HepG2 (cell line): ENCODE data around the gene ARID5B. TPM values are rescaled to one million over a fixed set of nuclear protein-coding genes. Genes with fewer than 3 reads are reported as not detected.

ENCODE experiments used
- ATAC-seq: fragments of 200-7000 bp; cut with Tn5 transposase; 3 replicates; pipeline ENCODE4 v1.9.1; 2020; ENCODE audit warnings: mild to moderate bottlenecking, moderate library complexity
- BruUV-seq: library from RNA; stranded (reverse); fragments of 400-500 nt; replicated peaks from 2 replicates; lab custom pipeline; 2021; lab: Mats Ljungman, UMichigan
- CTCF ChIA-PET: fragments of 300-600 bp; formaldehyde crosslinking; extraction: SDS; loops from one replicate; lab custom pipeline; 2021; ENCODE audit warnings: low total read pairs, inconsistent platforms, low intra/inter-chr PET ratio; lab: Yijun Ruan, JAX
- POLR2A ChIA-PET: fragments of 350-600 bp; sonication (Branson Sonifier 250); formaldehyde crosslinking; loops from one replicate; lab custom pipeline; 2020; ENCODE audit warnings: antibody characterized with exemption, inconsistent platforms; lab: Yijun Ruan, JAX
- DNase-seq: peaks from one replicate; pipeline ENCODE4 v3.0.0-alpha.2; 2015; ENCODE audit warnings: low spot score
- FAIRE-seq: peaks from 3 replicates; lab custom pipeline; 2011; peaks lifted over from hg19 to GRCh38; lab: Jason Lieb, UNC
- H2AFZ ChIP-seq: one replicate; pipeline ENCODE4 v1.6.1; 2011; ENCODE audit warnings: low read length, inconsistent platforms
- H3K27ac ChIP-seq: fragments of 300-600 bp; 3 replicates; pipeline ENCODE4 v1.8.0; 2011; ENCODE audit warnings: mixed run types, mild to moderate bottlenecking, mixed read lengths, low read length, inconsistent platforms; ENCODE audit not compliant: insufficient read depth; ENCODE audit errors: extremely low read length
- H3K27me3 ChIP-seq, 2 experiments: fragments of 200-600 bp in 1 of 2; 2 replicates in 1 of 2; 3 replicates in 1 of 2; pipeline versions ENCODE4 v1.6.0 to v1.8.0; 2011; ENCODE audit warnings: low read length in 2 of 2, mild to moderate bottlenecking in 2 of 2, moderate library complexity in 2 of 2, inconsistent platforms in 1 of 2; ENCODE audit not compliant: insufficient read depth in 2 of 2, control insufficient read depth in 1 of 2
- H3K36me3 ChIP-seq, 2 experiments: fragments of 200-600 bp in 1 of 2; replicated peaks in 1 of 2; 2 replicates in 1 of 2; 3 replicates in 1 of 2; pipeline versions ENCODE4 v1.5.1 to v1.8.0; 2011; ENCODE audit warnings: low read length in 2 of 2, inconsistent platforms in 1 of 2; ENCODE audit not compliant: insufficient read depth in 2 of 2, control insufficient read depth in 1 of 2
- H3K4me1 ChIP-seq: 2 replicates; pipeline ENCODE4 v1.5.1; 2012; ENCODE audit warnings: low read length, inconsistent platforms; ENCODE audit not compliant: insufficient read depth
- H3K4me2 ChIP-seq: 2 replicates; pipeline ENCODE4 v1.6.0; 2011; ENCODE audit warnings: low read depth, low read length, inconsistent platforms
- H3K4me3 ChIP-seq, 3 experiments: fragments of 200-600 bp in 1 of 3; sonication (generic), shearing (Covaris generic) in 1 of 3; replicated peaks in 1 of 3; 2 replicates each; pipeline ENCODE4 v1.5.1; 2011 to 2016; ENCODE audit warnings: low read length in 3 of 3, inconsistent platforms in 2 of 3, low read depth in 2 of 3, mild to moderate bottlenecking in 2 of 3, control low read depth in 1 of 3, mixed read lengths in 1 of 3; ENCODE audit not compliant: insufficient read depth in 1 of 3
- H3K79me2 ChIP-seq: one replicate; pipeline ENCODE4 v1.6.1; 2011; ENCODE audit warnings: low read length, inconsistent platforms; ENCODE audit not compliant: insufficient read depth
- H3K9ac ChIP-seq: 2 replicates; pipeline ENCODE4 v1.6.0; 2011; ENCODE audit warnings: mild to moderate bottlenecking, low read depth, low read length, inconsistent platforms; ENCODE audit not compliant: insufficient read depth
- H3K9me3 ChIP-seq: 2 replicates; pipeline ENCODE4 v1.5.1; 2012; ENCODE audit warnings: mild to moderate bottlenecking, low read length
- H4K20me1 ChIP-seq: 2 replicates; pipeline ENCODE4 v1.6.0; 2011; ENCODE audit warnings: inconsistent platforms, mild to moderate bottlenecking, low read length, moderate library complexity; ENCODE audit not compliant: insufficient read depth
- CREM ChIP-seq, 2 experiments: sonication (generic) in 1 of 2; formaldehyde crosslinking in 1 of 2; IDR thresholded peaks; 2 replicates each; pipeline versions ENCODE4 v1.4.0 to v1.6.1; 2016 to 2020; ENCODE audit warnings: antibody characterized with exemption in 1 of 2, mild to moderate bottlenecking in 1 of 2, missing genetic modification reagents in 1 of 2
- NKX3-1 ChIP-seq: sonication (generic); formaldehyde crosslinking; IDR thresholded peaks from 2 replicates; pipeline ENCODE4 v1.5.0; 2020; ENCODE audit warnings: missing genetic modification reagents
- PAXIP1 ChIP-seq: sonication (generic); formaldehyde crosslinking; conservative IDR thresholded peaks from 2 replicates; pipeline ENCODE4 v1.4.0; 2020; ENCODE audit warnings: mild to moderate bottlenecking, missing genetic modification reagents, moderate library complexity
- SOX13 ChIP-seq, 3 experiments: fragments of 450-650 bp in 1 of 3; sonication (generic) in 1 of 3; formaldehyde crosslinking in 1 of 3; IDR thresholded peaks in 2 of 3; conservative IDR thresholded peaks in 1 of 3; 2 replicates each; pipeline versions ENCODE4 v1.5.0 to v1.6.1; 2016 to 2020; ENCODE audit warnings: antibody characterized with exemption in 1 of 3, mild to moderate bottlenecking in 1 of 3, missing compliant biosample characterization in 1 of 3, missing genetic modification reagents in 1 of 3, moderate library complexity in 1 of 3
- ZNF367 ChIP-seq: sonication (generic); formaldehyde crosslinking; IDR thresholded peaks from 2 replicates; pipeline ENCODE4 v1.4.0; 2020; ENCODE audit warnings: missing genetic modification reagents, borderline replicate concordance
- ZXDC ChIP-seq: sonication (generic); formaldehyde crosslinking; IDR thresholded peaks from 2 replicates; pipeline ENCODE4 v1.5.0; 2020; ENCODE audit warnings: mild to moderate bottlenecking, missing genetic modification reagents
- WGBS: methylation state at CpG from one replicate; pipeline ENCODE4 v1.1.6; 2017; ENCODE audit warnings: low lambda C conversion rate; 5-methylcytosine and 5-hydroxymethylcytosine counted together
- in situ Hi-C: cut with HindIII; loops from 2 replicates; pipeline ENCODE4 v1.10.0; 2017; ENCODE audit warnings: low pct_unique_long_range_greater_than_20kb; ENCODE audit not compliant: extremely low pct_ligation_motif_present
- intact Hi-C: fragments of 100-400 bp; cut with micrococcal nuclease; formaldehyde crosslinking; loops from one replicate; pipeline ENCODE4 v1.10.0; 2022; ENCODE audit not compliant: unreplicated experiment
- polyA plus RNA-seq, 8 experiments: library from polyadenylated mRNA; depleted of rRNA in 3 of 8; stranded (reverse) in 7 of 8; unstranded in 1 of 8; fragments of >200 nt; fragmentation: Illumina TruSeq in 4 of 8; extraction: Trizol in 4 of 8; gene quantifications; 2 replicates each; pipeline versions ENCODE4 v1.2.1 to v1.2.3, GENCODE V29; 2011 to 2016; ENCODE audit warnings: low read depth in 4 of 8, missing spikeins in 1 of 8, mixed read lengths in 1 of 8; ENCODE audit not compliant: insufficient read depth in 1 of 8
- total RNA-seq, 5 experiments: library from RNA; depleted of rRNA; stranded (reverse); fragments of >200 nt; fragmentation: Illumina TruSeq; extraction: Trizol; gene quantifications; 2 replicates each; pipeline ENCODE4 v1.2.3, GENCODE V29; 2016; ENCODE audit warnings: low read depth in 1 of 5
- TF ChIP-seq, protein P1 (sequence below): sonication (generic); formaldehyde crosslinking; IDR thresholded peaks from 2 replicates; pipeline ENCODE4 v1.8.1; 2022; ENCODE audit warnings: mild to moderate bottlenecking, missing genetic modification reagents
- TF ChIP-seq, protein P2 (sequence below): sonication (generic); formaldehyde crosslinking; IDR thresholded peaks from 2 replicates; pipeline ENCODE4 v1.4.0; 2020; ENCODE audit warnings: missing genetic modification reagents, low read depth, mild to moderate bottlenecking, borderline replicate concordance

Gene ARID5B
- total and polyA plus RNA-seq, 2 of the 13 experiments (the other 11 are each of a cell fraction or from before 2014, with no cell fraction given) = 6.2 to 21.1 TPM

DNA sequence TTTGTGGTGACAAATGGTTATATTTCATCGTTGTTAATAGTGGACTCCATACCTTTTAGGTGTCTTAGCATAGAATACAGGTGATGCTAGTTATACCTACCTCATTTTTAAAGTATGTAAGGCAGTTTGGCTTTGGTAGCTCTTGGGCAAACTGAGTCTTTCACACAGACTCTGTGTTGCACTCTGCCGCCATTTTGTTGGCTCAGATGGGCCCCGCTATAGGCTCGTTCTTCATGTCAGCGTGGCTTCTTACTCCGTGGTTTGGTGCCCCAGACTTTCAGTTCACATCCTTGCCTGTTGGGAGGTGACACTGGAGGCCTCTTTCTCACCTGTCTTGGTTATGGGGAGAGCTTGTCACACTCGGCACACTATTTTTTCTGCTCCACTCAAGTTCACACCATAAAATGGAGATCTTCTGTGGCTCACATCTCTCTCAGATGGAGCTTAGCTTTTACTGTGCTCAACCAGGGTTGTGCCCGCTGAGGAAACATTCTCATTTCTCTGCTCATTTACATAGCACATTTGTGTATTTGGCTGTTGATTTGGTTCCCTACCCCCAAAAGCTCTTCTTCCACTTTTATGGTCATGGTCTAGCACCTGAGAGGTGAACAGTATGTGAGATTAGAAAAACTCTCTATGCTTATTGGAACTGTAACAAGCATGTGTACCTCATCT is 178.5 kb downstream of the ARID5B start:
- H2AFZ ChIP-seq = no peak overlapping the region
- H3K4me3 ChIP-seq = no peak overlapping the region
- in situ Hi-C loops (no loop called here), intact Hi-C loops (no loop called here)
- no peak overlapping the region for H3K9ac ChIP-seq
- peaks cover 37% of the 10 kb centered on the region for H3K79me2 ChIP-seq
- 98% methylated on average over 8 of the region's 8 CpGs for WGBS
- ChIA-PET CTCF (no interaction called here), POLR2A (interaction anchor here (1.0 to 1.5 kb wide), 2 partner anchors 14 to 31 kb away, joined by 3 to 7 read pairs; no protein-coding TSS in a partner anchor)
- no peaks in the 10 kb centered on the region for H3K27me3 ChIP-seq
- TF ChIP-seq CREM (IDR thresholded peaks at IDR 0.05) (no peak), CREM (CRISPR knock-in tag; IDR thresholded peaks at IDR 0.05) (no peak), NKX3-1 (no peak), SOX13 (IDR thresholded peaks at IDR 0.05) (no peak), SOX13 (CRISPR knock-in tag; conservative IDR thresholded peaks at IDR 0.05 in 1 of 2, IDR thresholded peaks at IDR 0.05 in 1 of 2) (no peak), PAXIP1 (no peak), ZXDC (CRISPR knock-in tag) (no peak), ZNF367 (CRISPR knock-in tag) (no peak)
- TF ChIP-seq, protein P1, sequence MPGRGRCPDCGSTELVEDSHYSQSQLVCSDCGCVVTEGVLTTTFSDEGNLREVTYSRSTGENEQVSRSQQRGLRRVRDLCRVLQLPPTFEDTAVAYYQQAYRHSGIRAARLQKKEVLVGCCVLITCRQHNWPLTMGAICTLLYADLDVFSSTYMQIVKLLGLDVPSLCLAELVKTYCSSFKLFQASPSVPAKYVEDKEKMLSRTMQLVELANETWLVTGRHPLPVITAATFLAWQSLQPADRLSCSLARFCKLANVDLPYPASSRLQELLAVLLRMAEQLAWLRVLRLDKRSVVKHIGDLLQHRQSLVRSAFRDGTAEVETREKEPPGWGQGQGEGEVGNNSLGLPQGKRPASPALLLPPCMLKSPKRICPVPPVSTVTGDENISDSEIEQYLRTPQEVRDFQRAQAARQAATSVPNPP = no peak
- TF ChIP-seq, protein P2, sequence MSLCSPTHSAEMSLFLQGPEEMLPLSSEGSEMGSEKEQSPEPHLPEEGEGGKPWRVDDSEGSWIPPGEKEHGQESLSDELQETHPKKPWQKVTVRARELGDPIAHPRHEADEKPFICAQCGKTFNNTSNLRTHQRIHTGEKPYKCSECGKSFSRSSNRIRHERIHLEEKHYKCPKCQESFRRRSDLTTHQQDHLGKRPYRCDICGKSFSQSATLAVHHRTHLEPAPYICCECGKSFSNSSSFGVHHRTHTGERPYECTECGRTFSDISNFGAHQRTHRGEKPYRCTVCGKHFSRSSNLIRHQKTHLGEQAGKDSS (CRISPR knock-in tag) = no peak
- H4K20me1 ChIP-seq = no peaks in the 10 kb centered on the region
- ATAC-seq = no peak
- no peak overlapping the region for H3K4me2 ChIP-seq
- FAIRE-seq = no peak
- H3K4me1 ChIP-seq = peaks cover 51% of the 10 kb centered on the region
- H3K9me3 ChIP-seq = no peaks in the 10 kb centered on the region
- no peak overlapping the region for H3K27ac ChIP-seq
- no TSS peak for BruUV-seq
- DNase-seq = no peak
- H3K36me3 ChIP-seq = peaks cover 20 to 51% of the 10 kb centered on the region in 2 experiments; a peak in 4 of 5 replicates
